Activated CD4-positive, alpha-beta T cell treated with anti-CD3 and anti-CD28 coated beads for 4 hours (primary cell): ENCODE measurements around the gene ZDBF2.
A peak's percentile ranks its signal among the peaks of the same experiment; 100 is the strongest.
"Not testable (repeated sequence)": the region's sequence is repeated elsewhere in the genome, so short reads cannot be mapped to it uniquely, and the experiment has no call there.

Experiments
- DNase-seq, 2 donors: peaks; one replicate each; pipeline ENCODE4 v3.0.0-alpha.2; 2020

Gene ZDBF2

GRCh38 chr2:206274434-206275311 is at the start of gene ZDBF2:
Gene ZDBF2 (plus strand): TSS chr2:206274663. CDS start chr2:206281850, 7,187 bp downstream.
- peak; percentile 45 to 47 for DNase-seq

GRCh38 chr2:206225435-206226232 is 48.8 kb upstream of the ZDBF2 start:
- DNase-seq: no peak

GRCh38 chr2:206228636-206229035 is 45.8 kb upstream of the ZDBF2 start:
- DNase-seq: not testable (repeated sequence)

- no peak for DNase-seq
These were observed 44.8 kb upstream of the ZDBF2 start for GRCh38 chr2:206229642-206230041.

- DNase-seq: no peak
These were observed 44.3 kb upstream of the ZDBF2 start for GRCh38 chr2:206230060-206230762.

- no peak for DNase-seq
These were observed 42.7 kb upstream of the ZDBF2 start for GRCh38 chr2:206231669-206232286.

- no peak for DNase-seq
These were observed 42.0 kb upstream of the ZDBF2 start for GRCh38 chr2:206232287-206233035.

GRCh38 chr2:206239157-206239556 is 35.3 kb upstream of the ZDBF2 start:
- no peak for DNase-seq

GRCh38 chr2:206240327-206240726 is 34.1 kb upstream of the ZDBF2 start:
- no peak for DNase-seq

- no peak for DNase-seq
These were observed 32.7 kb upstream of the ZDBF2 start for GRCh38 chr2:206241736-206242135.

GRCh38 chr2:206245265-206245672 is 29.2 kb upstream of the ZDBF2 start:
- no peak for DNase-seq

- no peak for DNase-seq
These were observed 24.2 kb upstream of the ZDBF2 start for GRCh38 chr2:206250041-206250897.

- no peak for DNase-seq
These were observed 21.2 kb upstream of the ZDBF2 start for GRCh38 chr2:206253125-206253776.

GRCh38 chr2:206253777-206254166 is 20.7 kb upstream of the ZDBF2 start:
- DNase-seq: no peak

GRCh38 chr2:206255003-206255402 is 19.5 kb upstream of the ZDBF2 start:
- DNase-seq: no peak

GRCh38 chr2:206256706-206257205 is 17.7 kb upstream of the ZDBF2 start:
- no peak for DNase-seq

- DNase-seq: no peak
These were observed 17.1 kb upstream of the ZDBF2 start for GRCh38 chr2:206257350-206257749.

- no peak for DNase-seq
These were observed 16.6 kb upstream of the ZDBF2 start for GRCh38 chr2:206257861-206258260.

GRCh38 chr2:206258615-206259014 is 15.8 kb upstream of the ZDBF2 start:
- DNase-seq: not testable (repeated sequence)
